Glomerular visceral epithelial cell (primary cell): Measurements from ENCODE around the gene CYTL1.

Experiments
- DNase-seq: peaks from one replicate; pipeline ENCODE4 v3.0.0-alpha.2; 2016; ENCODE audit errors: extremely low spot score

Gene CYTL1

DNA sequence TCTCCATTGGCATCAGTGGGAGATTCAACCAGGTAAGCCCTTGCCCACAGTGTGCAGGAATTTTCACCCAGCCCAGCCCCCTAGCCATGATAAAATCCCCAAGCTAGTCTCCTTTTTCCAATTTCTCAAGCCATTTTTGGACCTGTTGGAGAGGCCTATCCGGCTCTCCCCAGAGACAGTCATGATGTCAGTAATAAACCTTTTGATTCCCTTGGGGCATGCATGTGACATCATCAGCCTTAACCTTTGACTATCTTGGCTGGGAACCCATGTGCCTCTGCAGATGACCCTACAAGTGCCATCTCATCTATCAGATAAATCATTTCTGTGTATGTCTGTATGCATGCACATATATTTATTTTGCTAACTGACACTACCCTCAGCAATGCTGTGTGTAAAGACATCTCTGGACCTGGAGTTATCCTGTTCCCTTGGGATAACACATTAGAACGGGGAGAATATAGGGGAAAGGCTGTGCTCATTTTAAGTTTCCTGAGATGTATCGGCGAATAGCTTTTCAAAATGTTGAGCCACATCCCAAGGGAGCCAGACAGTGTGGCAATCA lies 51.0 kb downstream of the CYTL1 start:
- no peak for DNase-seq
